Gastroesophageal sphincter (tissue), 3 donors: ENCODE results near the gene NPY2R.

Experiments used
- EP300 ChIP-seq: sonication (generic); formaldehyde crosslinking; IDR thresholded peaks from one replicate; pipeline ENCODE4 v1.6.1; 2017; ENCODE audit warnings: antibody characterized with exemption, mild to moderate bottlenecking
- POLR2A ChIP-seq, 2 donors: fragments of 450-650 bp; IDR thresholded peaks; one replicate each; pipeline ENCODE4 v1.6.1; 2017; ENCODE audit warnings: antibody characterized with exemption in 2 of 2, mild to moderate bottlenecking in 2 of 2, moderate library complexity in 1 of 2
- TF ChIP-seq, protein P1 (sequence below), 4 experiments: fragments of 200-600 bp in 2 of 4; fragments of 450-650 bp in 2 of 4; sonication (generic) in 1 of 4; IDR thresholded peaks; one replicate each; pipeline ENCODE4 v1.5.1; 2017 to 2019; ENCODE audit warnings: antibody characterized with exemption in 4 of 4, mild to moderate bottlenecking in 2 of 4, moderate library complexity in 2 of 4

DNA sequence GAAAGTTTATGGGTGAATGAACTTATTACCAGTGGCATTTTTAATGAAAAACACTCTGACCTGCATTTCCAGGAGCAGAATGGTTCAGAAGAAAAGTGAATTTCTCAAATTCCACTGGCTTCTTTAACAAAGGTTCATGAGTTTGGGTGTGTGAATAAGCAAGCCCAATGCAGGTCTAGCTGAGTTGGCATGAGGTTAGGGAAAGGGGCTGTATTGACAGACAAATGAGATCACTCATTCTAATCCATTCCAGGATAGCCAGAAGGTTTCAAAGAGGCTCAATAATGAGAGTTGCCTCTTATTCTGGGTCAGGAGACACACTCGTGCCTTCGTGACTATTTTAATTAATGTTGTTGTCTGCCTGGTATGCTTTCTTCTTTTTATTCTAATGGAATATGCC, 43.7 kb upstream of the NPY2R start:
- TF ChIP-seq POLR2A (IDR thresholded peaks at IDR 0.05), result no peak
- TF ChIP-seq EP300, result no peak
- TF ChIP-seq, protein P1, sequence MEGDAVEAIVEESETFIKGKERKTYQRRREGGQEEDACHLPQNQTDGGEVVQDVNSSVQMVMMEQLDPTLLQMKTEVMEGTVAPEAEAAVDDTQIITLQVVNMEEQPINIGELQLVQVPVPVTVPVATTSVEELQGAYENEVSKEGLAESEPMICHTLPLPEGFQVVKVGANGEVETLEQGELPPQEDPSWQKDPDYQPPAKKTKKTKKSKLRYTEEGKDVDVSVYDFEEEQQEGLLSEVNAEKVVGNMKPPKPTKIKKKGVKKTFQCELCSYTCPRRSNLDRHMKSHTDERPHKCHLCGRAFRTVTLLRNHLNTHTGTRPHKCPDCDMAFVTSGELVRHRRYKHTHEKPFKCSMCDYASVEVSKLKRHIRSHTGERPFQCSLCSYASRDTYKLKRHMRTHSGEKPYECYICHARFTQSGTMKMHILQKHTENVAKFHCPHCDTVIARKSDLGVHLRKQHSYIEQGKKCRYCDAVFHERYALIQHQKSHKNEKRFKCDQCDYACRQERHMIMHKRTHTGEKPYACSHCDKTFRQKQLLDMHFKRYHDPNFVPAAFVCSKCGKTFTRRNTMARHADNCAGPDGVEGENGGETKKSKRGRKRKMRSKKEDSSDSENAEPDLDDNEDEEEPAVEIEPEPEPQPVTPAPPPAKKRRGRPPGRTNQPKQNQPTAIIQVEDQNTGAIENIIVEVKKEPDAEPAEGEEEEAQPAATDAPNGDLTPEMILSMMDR (IDR thresholded peaks at IDR 0.05), result no peak
